Measurements from ENCODE around the gene TEX14. TPM values are rescaled to one million over a fixed set of nuclear protein-coding genes. Genes with fewer than 3 reads are reported as not detected.

The TEX14 gene
- total and polyA plus RNA-seq, 10 of the 15 experiments (the other 5 are each of a cell fraction or from before 2014, with no cell fraction given) = 0.15 to 1.3 (median 0.66) TPM

DNA sequence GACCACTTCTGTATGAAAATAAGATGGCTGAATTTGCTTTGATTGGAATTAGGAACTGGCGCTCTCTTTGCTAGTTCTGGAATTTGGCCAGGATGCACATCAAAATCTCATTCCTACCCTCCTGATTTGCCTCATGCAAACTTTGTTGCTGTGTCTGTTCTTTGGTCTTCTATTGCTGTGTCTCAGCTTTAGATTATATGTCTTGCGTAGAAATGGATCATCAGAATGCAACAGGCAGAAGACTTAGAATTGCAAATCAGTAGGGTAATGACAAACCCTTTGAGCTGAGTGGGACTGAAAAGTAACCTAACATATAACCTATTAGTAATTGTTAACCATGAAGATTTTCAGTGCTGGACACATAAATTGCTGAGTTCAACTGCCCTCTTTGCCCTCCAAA is 30.9 kb upstream of the TEX14 start (continued):
- TF ChIP-seq, protein P1, sequence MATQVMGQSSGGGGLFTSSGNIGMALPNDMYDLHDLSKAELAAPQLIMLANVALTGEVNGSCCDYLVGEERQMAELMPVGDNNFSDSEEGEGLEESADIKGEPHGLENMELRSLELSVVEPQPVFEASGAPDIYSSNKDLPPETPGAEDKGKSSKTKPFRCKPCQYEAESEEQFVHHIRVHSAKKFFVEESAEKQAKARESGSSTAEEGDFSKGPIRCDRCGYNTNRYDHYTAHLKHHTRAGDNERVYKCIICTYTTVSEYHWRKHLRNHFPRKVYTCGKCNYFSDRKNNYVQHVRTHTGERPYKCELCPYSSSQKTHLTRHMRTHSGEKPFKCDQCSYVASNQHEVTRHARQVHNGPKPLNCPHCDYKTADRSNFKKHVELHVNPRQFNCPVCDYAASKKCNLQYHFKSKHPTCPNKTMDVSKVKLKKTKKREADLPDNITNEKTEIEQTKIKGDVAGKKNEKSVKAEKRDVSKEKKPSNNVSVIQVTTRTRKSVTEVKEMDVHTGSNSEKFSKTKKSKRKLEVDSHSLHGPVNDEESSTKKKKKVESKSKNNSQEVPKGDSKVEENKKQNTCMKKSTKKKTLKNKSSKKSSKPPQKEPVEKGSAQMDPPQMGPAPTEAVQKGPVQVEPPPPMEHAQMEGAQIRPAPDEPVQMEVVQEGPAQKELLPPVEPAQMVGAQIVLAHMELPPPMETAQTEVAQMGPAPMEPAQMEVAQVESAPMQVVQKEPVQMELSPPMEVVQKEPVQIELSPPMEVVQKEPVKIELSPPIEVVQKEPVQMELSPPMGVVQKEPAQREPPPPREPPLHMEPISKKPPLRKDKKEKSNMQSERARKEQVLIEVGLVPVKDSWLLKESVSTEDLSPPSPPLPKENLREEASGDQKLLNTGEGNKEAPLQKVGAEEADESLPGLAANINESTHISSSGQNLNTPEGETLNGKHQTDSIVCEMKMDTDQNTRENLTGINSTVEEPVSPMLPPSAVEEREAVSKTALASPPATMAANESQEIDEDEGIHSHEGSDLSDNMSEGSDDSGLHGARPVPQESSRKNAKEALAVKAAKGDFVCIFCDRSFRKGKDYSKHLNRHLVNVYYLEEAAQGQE (IDR thresholded peaks at IDR 0.05; ENCODE audit: low read depth, low read length) = no peak
- TF ChIP-seq KDM1A (IDR thresholded peaks at IDR 0.05; ENCODE audit: borderline replicate concordance) (no peak), MTA2 (IDR thresholded peaks at IDR 0.05; ENCODE audit: low read depth) (no peak)

DNA sequence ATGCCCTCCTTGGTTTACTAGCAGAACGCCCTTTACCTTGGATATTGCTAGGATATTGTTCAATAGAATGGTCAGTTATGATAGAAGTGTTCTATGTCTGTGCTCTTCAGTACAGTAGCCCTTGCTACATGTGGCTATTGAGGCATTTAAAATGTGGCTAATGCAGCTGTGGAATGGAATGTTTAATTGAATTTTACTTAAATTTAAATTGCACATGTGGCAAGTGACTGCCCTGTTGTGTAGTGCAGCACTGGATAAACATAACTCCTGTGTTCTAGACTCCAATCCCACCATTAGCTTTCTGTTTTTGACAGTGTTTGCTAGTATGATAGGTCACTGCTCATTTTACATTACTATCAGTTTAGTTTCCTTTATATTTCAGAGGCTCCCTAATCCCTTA is 30.4 kb upstream of the TEX14 start:
- no TSS peak for BruUV-seq (replicated peaks)
- TF ChIP-seq, protein P2, sequence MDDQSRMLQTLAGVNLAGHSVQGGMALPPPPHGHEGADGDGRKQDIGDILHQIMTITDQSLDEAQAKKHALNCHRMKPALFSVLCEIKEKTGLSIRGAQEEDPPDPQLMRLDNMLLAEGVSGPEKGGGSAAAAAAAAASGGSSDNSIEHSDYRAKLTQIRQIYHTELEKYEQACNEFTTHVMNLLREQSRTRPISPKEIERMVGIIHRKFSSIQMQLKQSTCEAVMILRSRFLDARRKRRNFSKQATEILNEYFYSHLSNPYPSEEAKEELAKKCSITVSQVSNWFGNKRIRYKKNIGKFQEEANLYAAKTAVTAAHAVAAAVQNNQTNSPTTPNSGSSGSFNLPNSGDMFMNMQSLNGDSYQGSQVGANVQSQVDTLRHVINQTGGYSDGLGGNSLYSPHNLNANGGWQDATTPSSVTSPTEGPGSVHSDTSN (IDR thresholded peaks at IDR 0.05; ENCODE audit: insufficient replicate concordance, low read depth, low read length) = no peak
- ChIA-PET SMC1A (ENCODE audit: uncharacterized antibody, unreplicated experiment) (interaction anchor here (1.0 kb wide), 1 partner anchor 9 kb away, joined by 3 read pairs; no protein-coding TSS in a partner anchor), CTCF (no interaction called here), RAD21 (ENCODE audit: unreplicated experiment) (no interaction called here), POLR2A (no interaction called here)
- Histone ChIP-seq H3K27ac (ENCODE audit: control insufficient read depth, insufficient read depth) (no peak overlapping the region), H2AFZ (ENCODE audit: control insufficient read depth, low read depth, low read length) (no peak overlapping the region), H3K27me3 (replicated peaks in 1 of 2; ENCODE audit: control insufficient read depth in 2 of 2, insufficient read depth in 2 of 2, low read length in 1 of 2) (no peaks in the 10 kb centered on the region), H4K20me1 (ENCODE audit: control insufficient read depth, insufficient read depth) (no peaks in the 10 kb centered on the region), H3K9ac (ENCODE audit: control insufficient read depth, insufficient read depth, low read length) (no peak overlapping the region), H3K4me1 (ENCODE audit: control insufficient read depth, insufficient read depth, low read length) (no peaks in the 10 kb centered on the region), H3K79me2 (ENCODE audit: control insufficient read depth, insufficient read depth, low read length) (no peaks in the 10 kb centered on the region), H3K4me2 (ENCODE audit: control insufficient read depth, insufficient read depth) (no peak overlapping the region), H3K36me3 (ENCODE audit: control insufficient read depth in 2 of 2, insufficient read depth in 2 of 2, low read length in 1 of 2) (peaks cover 1 to 10% of the 10 kb centered on the region in 2 experiments; a peak in 2 of 4 replicates), H3K4me3 (no peak overlapping the region), H3K9me3 (replicated peaks; ENCODE audit: control insufficient read depth, insufficient read depth, low read length) (no peaks in the 10 kb centered on the region)
- DNase-seq (ENCODE audit: low read depth, low spot score) (no peak), FAIRE-seq (no peak), ATAC-seq (no peak)
- intact Hi-C loops (cut with micrococcal nuclease; ENCODE audit: unreplicated experiment) = no loop called here
- WGBS (ENCODE audit: insufficient coverage, insufficient replicate concordance, low lambda C conversion rate, missing lambda C conversion rate) = 93% methylated on average over 1 of the region's 1 CpG
- in situ Hi-C loops (cut with MboI) = no loop called here

Data from GM12878 (cell line).